ENCODE measurements around the gene KCNN1.

DNA sequence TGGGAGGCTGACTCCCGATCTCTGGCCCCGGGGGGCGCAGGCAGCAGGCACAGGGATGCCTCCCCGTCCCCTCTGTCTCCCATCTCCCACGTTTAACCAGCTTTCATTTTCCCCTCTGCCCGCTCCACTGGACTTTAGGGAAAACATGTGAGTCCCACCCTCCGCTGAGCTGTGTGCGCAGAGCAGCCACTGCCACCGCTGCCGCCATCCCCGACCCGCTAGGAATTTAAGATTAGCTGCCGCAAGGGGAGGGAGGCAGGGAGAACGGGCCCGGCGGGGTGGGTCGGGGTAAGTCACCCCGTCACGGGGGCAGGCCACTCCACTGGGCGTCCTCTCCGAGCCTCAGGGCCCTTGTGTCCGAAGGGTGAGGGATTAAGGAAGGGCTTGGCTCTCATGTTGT, 15.5 kb downstream of the KCNN1 start:
- TF ChIP-seq ZNF596 (tag by site-specific recombination; IDR thresholded peaks at IDR 0.05) (no peak), TCF7L2 (IDR thresholded peaks at IDR 0.05; ENCODE audit: borderline replicate concordance, low read depth, low read length) (no peak)

Data from HEK293 (cell line).